Measurements from ENCODE around the gene STX17. TPM values are rescaled to one million over a fixed set of nuclear protein-coding genes. Genes with fewer than 3 reads are reported as not detected.

The STX17 gene
- total RNA-seq, 1 experiment from 2014 or later, result 24.6 TPM

DNA sequence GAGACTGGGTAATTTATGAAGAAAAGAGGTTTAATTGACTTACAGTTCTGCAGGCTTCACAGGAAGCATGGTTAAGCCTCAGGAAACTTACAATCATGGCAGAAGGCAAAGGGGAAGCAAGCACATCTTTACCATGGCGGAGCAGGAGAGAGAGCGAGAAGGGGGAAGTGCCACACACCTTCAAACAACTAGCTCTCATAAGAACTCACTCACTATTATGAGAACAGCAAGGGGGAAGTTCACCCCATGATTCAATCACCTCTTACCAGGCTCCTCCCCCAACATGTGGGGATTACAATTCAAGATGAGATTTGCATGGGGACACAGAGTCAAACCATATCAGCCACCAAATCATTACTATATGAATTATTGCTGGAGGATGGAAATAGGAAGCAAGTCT, 30.3 kb upstream of the STX17 start:
- intact Hi-C loops (cut with micrococcal nuclease), result no loop called here
- no peak overlapping the region for H2AFZ ChIP-seq (ENCODE audit: low read depth, low read length, poor library complexity, severe bottlenecking)
- CTCF ChIA-PET, result no interaction called here
- H3K9me2 ChIP-seq (ENCODE audit: insufficient read depth), result no peaks in the 10 kb centered on the region
- no peak overlapping the region for H3K4me3 ChIP-seq (replicated peaks in 1 of 2; ENCODE audit: low read depth in 1 of 2, low read length in 2 of 2)
- no peaks in the 10 kb centered on the region for H3K27me3 ChIP-seq (ENCODE audit: insufficient read depth, low read length)
- H3K36me3 ChIP-seq (ENCODE audit: control insufficient read depth in 1 of 2, insufficient read depth in 2 of 2, low read length in 2 of 2), result no peaks in the 10 kb centered on the region
- POLR2A ChIA-PET, result no interaction called here
- H3K4me1 ChIP-seq (ENCODE audit: control insufficient read depth in 1 of 2, insufficient read depth in 2 of 2, low read length in 2 of 2), result peaks cover 0 to 10% of the 10 kb centered on the region in 2 experiments; a peak in 1 of 4 replicates
- no peaks in the 10 kb centered on the region for H3K9me3 ChIP-seq (ENCODE audit: control insufficient read depth in 1 of 2, insufficient read depth in 1 of 2, low read depth in 1 of 2, low read length in 2 of 2)
- no peaks in the 10 kb centered on the region for H4K20me1 ChIP-seq (ENCODE audit: insufficient read depth)
- H3K27ac ChIP-seq (ENCODE audit: low read depth, low read length), result no peak overlapping the region
- TF ChIP-seq, protein P1, sequence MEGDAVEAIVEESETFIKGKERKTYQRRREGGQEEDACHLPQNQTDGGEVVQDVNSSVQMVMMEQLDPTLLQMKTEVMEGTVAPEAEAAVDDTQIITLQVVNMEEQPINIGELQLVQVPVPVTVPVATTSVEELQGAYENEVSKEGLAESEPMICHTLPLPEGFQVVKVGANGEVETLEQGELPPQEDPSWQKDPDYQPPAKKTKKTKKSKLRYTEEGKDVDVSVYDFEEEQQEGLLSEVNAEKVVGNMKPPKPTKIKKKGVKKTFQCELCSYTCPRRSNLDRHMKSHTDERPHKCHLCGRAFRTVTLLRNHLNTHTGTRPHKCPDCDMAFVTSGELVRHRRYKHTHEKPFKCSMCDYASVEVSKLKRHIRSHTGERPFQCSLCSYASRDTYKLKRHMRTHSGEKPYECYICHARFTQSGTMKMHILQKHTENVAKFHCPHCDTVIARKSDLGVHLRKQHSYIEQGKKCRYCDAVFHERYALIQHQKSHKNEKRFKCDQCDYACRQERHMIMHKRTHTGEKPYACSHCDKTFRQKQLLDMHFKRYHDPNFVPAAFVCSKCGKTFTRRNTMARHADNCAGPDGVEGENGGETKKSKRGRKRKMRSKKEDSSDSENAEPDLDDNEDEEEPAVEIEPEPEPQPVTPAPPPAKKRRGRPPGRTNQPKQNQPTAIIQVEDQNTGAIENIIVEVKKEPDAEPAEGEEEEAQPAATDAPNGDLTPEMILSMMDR (IDR thresholded peaks at IDR 0.05 in 2 of 3, conservative IDR thresholded peaks at IDR 0.05 in 1 of 3; ENCODE audit: borderline replicate concordance in 1 of 3, insufficient read depth in 1 of 3, low read depth in 2 of 3, low read length in 2 of 3), result no peak
- TF ChIP-seq SRF (IDR thresholded peaks at IDR 0.05; ENCODE audit: low read depth) (no peak), TCF7L2 (IDR thresholded peaks at IDR 0.05; ENCODE audit: borderline replicate concordance, extremely low read depth, insufficient read depth, insufficient read length) (no peak), CEBPB (IDR thresholded peaks at IDR 0.05; ENCODE audit: low read depth) (no peak), EZH2 (IDR thresholded peaks at IDR 0.05) (no peak), SIN3A (IDR thresholded peaks at IDR 0.05; ENCODE audit: low read depth) (no peak), JUND (IDR thresholded peaks at IDR 0.05) (no peak), ZFX (IDR thresholded peaks at IDR 0.05) (no peak), ZNF274 (IDR thresholded peaks at IDR 0.05; ENCODE audit: low read depth, low read length) (no peak)
- TF ChIP-seq, protein P2, sequence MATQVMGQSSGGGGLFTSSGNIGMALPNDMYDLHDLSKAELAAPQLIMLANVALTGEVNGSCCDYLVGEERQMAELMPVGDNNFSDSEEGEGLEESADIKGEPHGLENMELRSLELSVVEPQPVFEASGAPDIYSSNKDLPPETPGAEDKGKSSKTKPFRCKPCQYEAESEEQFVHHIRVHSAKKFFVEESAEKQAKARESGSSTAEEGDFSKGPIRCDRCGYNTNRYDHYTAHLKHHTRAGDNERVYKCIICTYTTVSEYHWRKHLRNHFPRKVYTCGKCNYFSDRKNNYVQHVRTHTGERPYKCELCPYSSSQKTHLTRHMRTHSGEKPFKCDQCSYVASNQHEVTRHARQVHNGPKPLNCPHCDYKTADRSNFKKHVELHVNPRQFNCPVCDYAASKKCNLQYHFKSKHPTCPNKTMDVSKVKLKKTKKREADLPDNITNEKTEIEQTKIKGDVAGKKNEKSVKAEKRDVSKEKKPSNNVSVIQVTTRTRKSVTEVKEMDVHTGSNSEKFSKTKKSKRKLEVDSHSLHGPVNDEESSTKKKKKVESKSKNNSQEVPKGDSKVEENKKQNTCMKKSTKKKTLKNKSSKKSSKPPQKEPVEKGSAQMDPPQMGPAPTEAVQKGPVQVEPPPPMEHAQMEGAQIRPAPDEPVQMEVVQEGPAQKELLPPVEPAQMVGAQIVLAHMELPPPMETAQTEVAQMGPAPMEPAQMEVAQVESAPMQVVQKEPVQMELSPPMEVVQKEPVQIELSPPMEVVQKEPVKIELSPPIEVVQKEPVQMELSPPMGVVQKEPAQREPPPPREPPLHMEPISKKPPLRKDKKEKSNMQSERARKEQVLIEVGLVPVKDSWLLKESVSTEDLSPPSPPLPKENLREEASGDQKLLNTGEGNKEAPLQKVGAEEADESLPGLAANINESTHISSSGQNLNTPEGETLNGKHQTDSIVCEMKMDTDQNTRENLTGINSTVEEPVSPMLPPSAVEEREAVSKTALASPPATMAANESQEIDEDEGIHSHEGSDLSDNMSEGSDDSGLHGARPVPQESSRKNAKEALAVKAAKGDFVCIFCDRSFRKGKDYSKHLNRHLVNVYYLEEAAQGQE (IDR thresholded peaks at IDR 0.05; ENCODE audit: low read depth), result no peak
- TF ChIP-seq, protein P3, sequence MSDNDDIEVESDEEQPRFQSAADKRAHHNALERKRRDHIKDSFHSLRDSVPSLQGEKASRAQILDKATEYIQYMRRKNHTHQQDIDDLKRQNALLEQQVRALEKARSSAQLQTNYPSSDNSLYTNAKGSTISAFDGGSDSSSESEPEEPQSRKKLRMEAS (IDR thresholded peaks at IDR 0.05), result no peak
- H3K4me2 ChIP-seq (ENCODE audit: low read length), result no peak overlapping the region
- no peak overlapping the region for H3K9ac ChIP-seq (ENCODE audit: low read length)
- no peaks in the 10 kb centered on the region for H3K79me2 ChIP-seq (ENCODE audit: insufficient read depth, low read length)
- RAD21 ChIA-PET (ENCODE audit: low non-redundant PET in 1 of 2, low total read pairs in 2 of 2, uncharacterized antibody in 2 of 2, unreplicated experiment in 2 of 2), result no interaction called here
- ATAC-seq (no peak), DNase-seq (ENCODE audit: low read depth, low spot score) (no peak)
- BruUV-seq (replicated peaks), result no TSS peak
